Measurements from ENCODE around the gene CCSER2. TPM values are rescaled to one million over a fixed set of nuclear protein-coding genes. Genes with fewer than 3 reads are reported as not detected.
"Not testable (repeated sequence)": the region's sequence is repeated elsewhere in the genome, so short reads cannot be mapped to it uniquely, and the experiment has no call there.

Gene CCSER2
- total RNA-seq, 1 donor from 2014 or later: 90.1 TPM

DNA sequence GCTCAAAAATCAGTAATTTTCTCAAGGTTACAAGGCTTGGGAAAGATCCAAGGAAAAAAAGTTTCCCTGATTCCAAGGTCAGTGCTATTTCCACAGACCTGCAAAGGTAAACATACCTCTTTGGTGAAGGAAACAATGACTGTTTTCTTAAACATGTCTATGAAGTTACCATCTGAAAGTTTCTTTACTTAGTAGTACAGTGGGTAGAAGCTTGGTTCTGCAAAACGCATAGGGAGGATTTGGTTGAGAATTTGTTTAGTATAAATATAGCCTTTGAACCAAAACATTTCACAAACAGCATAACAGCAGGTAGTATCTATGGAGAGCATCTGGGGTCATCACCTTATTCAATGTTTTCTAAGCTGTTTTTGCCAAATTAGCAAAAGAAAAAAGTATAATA lies 169.6 kb downstream of the CCSER2 start:
- FAIRE-seq (no peak), DNase-seq (ENCODE audit: low spot score in 2 of 2) (no peak)

DNA sequence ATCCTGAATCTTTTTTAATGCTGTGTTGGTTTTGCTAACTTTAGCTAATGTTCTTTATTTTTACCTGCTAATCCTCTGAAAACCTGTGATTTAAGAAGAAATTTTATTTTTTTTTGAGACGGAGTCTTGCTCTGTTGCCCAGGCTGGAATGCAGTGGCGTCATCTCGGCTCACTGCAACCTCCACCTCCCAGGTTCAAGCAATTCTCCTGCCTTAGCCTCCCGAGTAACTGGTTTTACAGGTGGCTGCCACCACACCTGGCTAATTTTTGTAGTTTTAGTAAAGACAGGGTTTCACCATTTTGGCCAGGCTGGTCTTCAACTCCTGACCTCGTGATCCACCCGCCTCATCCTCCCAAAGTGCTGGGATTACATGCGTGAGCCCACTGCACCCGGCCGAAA lies 170.7 kb downstream of the CCSER2 start:
- FAIRE-seq; DNase-seq (ENCODE audit: low spot score in 2 of 2): not testable (repeated sequence)

DNA sequence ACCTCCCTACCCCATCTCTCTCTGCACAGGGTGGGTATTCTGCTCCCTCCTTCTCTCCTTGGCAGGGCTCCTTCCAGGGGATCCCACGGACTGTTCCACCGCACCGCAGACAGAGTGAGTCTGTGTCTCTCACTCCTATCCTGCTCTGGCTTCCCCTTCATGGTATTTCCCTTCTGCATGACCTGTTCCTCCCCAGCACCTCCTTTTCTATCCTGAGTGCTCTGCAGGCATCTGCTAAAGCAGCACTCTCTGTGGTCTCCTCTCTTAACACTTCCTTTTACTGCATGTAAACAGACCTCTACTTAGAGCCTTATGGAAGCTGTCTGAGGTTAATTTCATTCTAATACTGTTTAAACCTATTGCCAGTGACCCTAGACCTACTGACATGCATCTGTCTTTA lies 171.5 kb downstream of the CCSER2 start:
- DNase-seq (ENCODE audit: low spot score in 2 of 2): no peak
- FAIRE-seq: no peak

DNA sequence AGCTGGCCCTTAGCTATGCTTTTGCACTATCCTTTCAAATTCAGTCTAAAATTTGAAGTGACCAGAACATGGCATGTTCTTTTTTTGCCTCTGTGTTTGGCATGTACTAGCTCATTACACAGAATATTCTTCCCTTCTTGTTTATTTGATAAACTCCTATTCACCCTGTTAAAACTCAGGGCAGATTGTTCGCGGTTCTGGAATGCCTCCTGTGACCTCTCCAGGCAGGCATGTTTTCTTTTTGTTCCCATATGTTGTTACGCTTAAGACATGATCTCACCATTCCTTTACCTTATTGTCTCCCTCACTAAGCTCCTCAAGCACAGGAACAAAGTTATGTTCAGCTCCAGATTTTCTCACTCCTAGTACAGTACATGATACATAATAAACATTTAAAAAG lies 181.7 kb downstream of the CCSER2 start:
- FAIRE-seq (no peak), DNase-seq (ENCODE audit: low spot score in 2 of 2) (no peak)

DNA sequence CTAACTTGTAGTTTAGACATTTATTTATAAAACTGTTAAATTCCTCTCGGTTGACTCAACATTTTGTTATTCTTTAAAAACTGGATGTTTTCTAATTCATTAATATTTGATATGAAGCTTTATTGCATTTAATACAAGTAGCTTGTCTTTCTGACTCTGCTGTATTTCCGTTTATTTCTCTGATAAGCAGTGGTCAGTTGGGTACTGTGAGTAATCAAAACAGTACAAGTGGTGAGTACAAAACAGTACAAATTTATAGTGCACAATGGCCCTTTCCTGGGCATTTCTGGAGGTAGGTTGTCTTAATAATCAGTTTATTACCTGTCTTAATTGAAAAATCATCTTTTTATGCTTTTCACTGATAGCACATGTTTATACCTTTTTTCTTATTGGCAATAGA lies 182.7 kb downstream of the CCSER2 start:
- DNase-seq (ENCODE audit: low spot score in 2 of 2) (no peak), FAIRE-seq (no peak)

DNA sequence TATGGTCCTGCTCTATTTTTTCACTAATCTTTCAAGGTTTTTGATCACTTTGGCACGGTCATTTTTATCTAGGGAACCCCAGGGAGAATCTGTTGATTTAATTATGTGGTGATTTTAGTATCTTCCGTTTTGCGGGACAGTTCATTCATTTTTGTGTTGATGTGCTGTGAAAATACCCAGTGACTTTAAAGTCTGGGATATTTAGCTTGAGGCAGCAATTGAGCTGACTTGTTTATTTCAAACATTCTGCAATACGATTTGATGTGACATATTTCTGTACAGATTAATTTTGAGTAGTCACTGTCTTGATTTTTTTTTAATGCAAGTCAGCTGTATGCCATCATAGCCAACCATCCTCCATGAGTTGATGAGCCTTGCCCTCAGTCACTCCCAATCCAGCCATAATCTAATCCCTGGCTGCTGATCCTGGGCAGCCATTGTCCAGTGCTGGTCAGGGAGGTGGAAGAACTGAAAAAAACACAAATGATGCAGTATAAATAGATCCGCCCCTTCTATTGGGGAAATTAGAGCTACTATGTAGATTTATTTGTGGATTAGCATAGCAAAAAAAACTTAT lies 183.4 kb downstream of the CCSER2 start:
- no peak for DNase-seq (ENCODE audit: low spot score in 2 of 2)
- no peak for FAIRE-seq

DNA sequence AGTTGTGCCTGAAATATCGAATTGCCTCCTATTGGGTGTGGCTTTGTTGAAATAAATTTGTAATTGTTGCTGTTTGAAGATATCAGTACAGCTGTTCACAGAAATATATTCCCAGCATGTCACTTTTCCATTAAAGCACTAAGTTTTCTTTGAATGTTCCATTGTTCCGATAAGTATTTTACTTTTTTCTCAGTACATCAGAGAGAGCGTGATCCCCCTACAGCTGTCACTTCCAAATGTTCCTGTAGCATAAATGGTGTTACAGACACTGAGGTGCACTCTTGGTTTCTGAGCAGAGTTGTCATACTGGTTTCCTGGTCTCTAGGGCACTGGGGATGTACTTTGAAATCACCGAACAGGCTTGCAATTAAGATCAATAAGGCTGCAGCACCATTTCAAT lies 189.2 kb downstream of the CCSER2 start:
- DNase-seq (ENCODE audit: low spot score in 2 of 2) (no peak), FAIRE-seq (no peak)

DNA sequence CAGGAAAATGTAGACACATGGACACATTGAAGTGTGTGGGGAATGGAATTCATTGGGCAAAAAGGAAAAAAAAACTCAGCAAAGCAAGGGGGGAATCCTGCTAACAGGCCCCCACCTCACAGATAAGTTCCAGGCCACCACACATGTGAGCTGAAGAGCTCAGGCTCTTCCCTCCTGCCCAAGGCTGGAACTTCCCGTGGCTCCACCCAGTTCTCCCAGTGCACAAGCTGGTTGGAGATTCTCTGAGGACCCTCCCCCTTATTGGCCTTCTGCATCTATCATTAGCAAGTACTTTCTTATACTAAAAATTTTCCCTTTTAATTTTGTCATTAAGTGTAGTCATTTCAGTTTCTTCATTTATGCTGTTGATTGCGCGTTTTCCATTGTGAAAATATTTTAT lies 190.8 kb downstream of the CCSER2 start:
- DNase-seq (ENCODE audit: low spot score in 2 of 2) (no peak), FAIRE-seq (no peak)

DNA sequence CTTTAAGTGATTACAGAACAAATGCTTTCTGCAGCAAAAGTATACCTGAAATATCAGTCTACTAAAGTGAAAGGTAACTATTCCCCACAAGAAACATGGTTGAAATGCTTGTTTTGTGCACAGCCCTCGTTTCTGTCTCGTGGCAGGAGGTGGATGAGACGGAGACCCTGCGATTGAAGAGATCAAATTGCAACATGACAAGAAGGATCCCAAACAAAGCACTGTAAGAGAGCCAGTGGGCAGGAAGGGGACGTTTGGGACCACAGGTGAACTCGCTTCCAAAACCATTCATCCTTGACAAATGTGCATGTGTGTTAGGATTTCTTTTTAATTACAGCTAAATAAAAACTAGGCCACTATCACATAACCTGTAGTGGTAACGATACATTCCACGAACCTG lies 192.6 kb downstream of the CCSER2 start:
- no peak for FAIRE-seq
- DNase-seq (ENCODE audit: low spot score in 2 of 2): no peak

DNA sequence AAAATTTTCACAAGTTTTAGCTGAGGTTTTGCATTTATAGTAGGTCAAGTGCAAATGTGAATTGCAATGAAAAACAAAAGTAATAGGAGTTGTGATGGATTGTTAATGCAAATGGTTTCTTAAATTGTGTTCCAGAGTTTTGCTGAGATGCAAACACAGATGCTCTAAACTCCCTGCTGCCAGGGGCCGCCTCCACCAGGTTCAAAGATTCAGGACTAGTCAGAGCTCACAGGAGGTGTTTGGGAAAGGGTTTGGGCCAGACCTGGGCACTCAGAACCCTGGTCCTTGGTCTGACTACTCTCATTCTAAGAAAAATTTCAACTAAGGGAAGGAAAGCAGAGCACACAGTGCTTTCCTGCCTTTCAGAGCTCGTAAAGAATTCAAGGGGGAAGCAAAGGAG lies 193.1 kb downstream of the CCSER2 start:
- no peak for DNase-seq (ENCODE audit: low spot score in 2 of 2)
- no peak for FAIRE-seq

DNA sequence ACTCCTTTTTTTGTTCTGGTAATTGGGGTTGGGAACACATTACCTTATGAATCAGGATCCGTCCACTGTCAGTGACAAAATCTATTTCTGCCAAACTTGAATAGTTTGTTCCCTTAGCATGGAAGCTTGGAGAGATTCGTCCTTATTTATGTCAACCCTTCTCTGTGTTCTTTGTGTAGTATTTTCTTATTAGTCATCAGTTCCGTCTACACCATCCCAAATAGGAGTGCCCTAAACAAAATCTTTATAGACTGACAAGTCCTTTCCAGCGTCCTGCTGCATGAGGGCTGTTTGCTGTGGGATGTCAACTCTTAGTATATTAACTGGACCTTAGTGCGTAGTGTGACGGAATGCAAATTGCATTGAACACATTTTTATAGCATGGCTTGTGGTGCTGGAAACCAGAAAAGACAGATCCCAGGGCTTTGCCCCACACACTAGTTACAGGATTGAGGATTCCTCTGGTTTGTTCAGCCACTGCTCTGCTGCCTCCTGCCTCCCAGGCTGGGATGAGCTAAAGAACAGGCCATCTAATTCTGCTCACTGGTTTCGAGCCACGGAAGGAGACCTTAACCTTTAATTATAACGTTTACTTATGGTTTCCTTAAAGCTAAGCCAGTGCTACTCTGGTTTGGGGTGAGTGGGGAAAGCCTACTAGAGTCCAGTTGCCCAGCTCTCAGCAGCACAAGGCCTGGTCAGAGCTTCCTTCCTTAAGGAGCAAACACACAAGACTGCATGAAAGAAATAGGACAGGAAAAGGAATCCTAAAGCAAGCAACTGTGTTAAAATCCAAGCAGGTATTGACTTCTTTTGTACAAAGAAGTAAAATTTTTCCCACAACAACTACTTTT lies 194.4 kb downstream of the CCSER2 start:
- no peak for FAIRE-seq
- no peak for DNase-seq (ENCODE audit: low spot score in 2 of 2)

DNA sequence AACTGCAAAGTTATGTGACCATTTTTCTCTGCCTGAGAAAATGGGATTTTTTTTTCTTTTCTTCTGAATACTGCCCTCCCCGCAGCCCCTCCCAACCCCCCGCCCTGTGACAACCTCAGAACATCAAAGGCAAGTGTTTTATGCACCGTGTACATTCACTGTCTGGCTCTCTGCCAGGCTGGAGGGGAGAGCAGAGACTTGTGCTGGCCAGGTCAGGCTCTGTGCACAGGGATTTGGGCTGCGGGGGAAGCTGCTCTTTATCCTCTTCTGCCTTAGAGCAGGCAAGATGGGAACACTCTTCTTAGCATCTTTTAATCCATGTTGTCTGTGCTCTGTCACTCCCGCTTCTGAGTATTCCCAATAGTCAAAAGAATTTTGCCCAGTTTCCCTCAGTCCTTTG lies 195.1 kb downstream of the CCSER2 start:
- FAIRE-seq (no peak), DNase-seq (ENCODE audit: low spot score in 2 of 2) (no peak)

DNA sequence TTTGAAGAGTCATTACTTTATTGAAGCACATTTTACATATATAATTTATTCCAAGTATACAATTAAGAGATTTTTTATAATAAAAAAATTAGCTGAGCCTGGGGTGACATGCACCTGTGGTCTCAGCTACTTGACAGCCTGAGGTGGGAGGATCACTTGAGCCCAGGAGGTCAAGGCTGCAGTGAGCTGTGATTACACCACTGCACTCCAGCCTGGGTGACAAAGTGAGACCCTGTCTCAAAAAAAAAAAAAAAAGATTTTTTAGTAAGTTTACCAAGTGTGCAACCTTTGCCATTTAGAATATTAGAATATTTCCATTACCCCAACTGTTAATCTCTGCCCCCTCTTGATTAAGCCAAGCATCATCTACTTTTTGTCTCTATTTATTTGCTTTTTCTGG lies 196.0 kb downstream of the CCSER2 start:
- no peak for FAIRE-seq
- no peak for DNase-seq (ENCODE audit: low spot score in 2 of 2)

DNA sequence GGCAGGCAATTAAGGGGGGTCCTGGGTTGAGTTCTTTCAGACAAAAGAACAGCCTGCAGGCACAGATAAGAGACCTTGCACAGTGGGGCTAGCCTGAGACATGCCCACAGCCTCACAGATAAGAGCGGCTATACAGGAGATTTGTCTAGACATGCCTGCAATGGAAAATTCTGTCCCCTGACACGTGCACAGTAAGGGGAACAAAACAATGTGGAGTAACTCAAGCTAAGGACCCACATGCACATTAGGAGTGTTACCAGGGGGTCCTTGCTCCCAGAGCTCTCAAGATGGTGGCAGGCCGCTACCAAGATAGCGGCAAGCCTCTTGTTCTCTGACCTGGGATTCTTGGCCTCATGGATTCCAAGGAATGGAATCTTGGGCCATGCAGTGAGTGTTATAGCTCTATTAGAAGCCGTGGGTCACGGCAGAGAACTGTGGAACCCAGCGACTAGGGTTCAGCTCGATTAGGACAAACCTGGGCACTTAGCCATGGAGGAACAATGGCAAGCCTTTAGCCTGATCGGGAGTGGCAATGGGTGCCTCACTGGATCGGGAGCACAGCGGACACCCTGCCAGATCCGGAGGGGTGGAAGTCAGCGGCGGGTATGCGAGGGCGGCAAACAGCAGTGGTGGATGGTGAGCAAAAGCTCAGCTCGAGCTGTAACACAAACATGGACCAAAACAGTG lies 196.9 kb downstream of the CCSER2 start:
- DNase-seq (ENCODE audit: low spot score in 2 of 2): no peak
- FAIRE-seq: no peak

DNA sequence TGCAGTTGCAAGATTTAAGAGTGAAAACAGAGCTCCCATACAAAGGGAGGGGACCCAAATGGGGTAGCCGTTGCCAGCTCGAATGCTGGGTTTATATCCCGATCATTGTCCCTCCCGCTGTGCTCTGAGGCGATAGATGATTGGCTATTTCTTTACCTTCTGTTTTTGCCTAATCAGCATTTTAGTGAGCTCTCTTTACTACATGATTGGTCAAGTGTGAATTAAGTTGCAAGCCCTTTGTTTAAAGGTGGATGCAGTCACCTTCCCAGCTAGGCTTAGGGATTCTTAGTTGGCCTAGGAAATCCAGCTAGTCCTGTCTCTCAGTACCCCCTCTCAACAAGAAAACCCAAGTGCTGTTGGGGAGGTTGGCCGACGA lies 197.4 kb downstream of the CCSER2 start:
- not testable (repeated sequence) for FAIRE-seq

DNA sequence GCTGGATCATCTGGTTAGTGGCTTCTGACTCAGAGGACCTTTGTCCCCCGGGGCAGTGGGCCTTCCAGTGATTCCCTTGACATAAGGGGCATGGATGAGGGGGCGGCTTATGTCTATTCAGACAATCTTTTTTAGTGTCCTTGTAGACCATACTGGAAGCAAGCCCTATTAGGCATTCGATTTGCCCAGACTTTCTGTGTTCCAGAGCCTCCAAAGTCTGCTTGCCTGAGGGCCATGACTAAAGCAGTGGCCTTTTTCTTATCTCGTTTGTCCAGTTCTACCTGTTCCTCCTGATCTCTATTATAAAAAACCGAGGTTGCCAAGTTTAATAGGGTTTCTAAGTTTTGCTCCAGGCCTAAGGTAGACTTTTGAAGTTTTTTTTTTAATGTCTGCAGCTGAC lies 199.0 kb downstream of the CCSER2 start:
- DNase-seq (ENCODE audit: low spot score in 2 of 2); FAIRE-seq: not testable (repeated sequence)

More for the DNA sequence above, 197.4 kb downstream of the CCSER2 start:
- DNase-seq (ENCODE audit: low spot score in 2 of 2): not testable (repeated sequence)

DNA sequence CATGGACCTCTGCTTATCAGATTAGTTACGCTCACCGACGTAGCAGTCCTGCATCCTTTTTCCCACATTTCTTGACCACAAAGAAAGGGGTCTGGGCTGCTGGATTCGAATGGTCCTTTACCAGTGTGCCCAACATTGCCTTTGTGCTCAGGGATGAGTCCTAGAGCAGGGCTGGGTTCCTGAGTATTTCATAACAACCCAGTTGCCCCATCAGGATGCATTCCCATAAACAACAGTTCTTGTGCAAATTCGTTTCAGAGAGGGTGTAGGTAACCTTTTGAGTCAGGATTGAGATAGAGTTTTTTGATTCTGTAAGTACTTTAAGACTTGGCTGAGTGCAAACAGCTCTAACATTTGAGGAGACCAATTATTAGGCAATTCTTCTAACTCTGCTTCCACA lies 200.1 kb downstream of the CCSER2 start:
- FAIRE-seq; DNase-seq (ENCODE audit: low spot score in 2 of 2): not testable (repeated sequence)

DNA sequence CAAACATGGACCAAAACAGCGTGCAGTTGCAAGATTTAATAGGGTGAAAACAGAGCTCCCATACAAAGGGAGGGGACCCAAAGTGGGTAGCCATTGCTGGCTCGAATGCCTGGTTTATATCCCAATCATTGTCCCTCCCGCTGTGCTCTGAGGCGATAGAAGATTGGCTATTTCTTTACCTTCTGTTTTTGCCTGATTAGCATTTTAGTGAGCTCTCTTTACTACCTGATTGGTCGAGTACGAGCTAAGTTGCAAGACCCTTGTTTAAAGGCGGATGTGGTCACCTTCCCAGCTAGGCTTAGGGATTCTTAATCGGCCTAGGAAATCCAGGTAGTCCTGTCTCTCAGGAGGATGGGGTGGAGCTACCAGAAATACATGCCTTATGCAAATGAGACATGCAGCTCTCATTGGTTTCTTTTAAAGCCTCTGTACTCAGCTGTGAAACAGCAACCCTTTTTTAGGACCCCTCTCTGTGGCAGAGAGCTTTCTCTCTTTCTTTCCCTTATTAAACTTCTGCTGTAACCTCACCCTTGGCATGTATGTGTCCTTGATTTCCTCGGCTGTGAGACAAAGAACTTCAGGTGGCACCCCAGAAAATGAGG lies 202.4 kb downstream of the CCSER2 start:
- no peak for FAIRE-seq
- no peak for DNase-seq (ENCODE audit: low spot score in 2 of 2)

DNA sequence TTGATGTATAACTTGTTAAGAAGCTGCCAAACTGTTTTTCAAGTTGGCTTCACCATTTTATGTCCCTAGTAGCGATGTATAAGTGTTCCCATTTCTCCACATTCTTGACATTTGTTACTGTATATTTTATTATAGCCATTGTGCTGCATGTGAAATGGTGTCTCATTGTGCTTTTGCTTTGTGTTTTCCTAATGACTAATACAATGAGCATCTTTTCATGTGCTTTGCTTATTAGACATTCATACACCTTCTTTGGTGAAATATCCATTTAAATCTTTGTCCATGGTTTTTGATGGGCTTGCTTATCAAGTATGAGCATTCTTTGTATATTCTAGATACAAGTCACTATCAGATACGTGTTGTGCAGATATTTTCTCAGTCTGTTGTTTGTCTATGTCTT lies 203.0 kb downstream of the CCSER2 start:
- no peak for FAIRE-seq

DNA sequence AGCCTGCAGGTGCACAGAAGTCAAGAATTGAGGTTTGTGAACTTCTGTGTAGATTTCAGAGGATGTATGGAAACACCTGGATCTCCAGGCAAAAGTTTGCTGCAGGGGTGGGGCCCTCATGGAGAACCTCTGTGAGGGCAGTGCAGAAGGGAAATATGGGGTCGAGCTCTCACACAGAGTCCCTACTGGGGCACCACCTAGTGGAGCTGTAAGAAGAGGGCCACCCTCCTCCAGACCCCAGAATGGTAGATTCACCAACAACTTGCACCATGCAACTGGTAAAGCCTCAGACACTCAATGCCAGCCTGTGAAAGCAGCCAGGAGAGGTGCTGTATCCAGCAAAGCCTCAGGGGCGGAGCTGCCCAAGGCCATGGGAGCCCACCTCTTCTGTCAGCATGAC lies 205.8 kb downstream of the CCSER2 start:
- no peak for DNase-seq (ENCODE audit: low spot score in 2 of 2)
- FAIRE-seq: no peak

More for the DNA sequence above, 203.0 kb downstream of the CCSER2 start:
- no peak for DNase-seq (ENCODE audit: low spot score in 2 of 2)

DNA sequence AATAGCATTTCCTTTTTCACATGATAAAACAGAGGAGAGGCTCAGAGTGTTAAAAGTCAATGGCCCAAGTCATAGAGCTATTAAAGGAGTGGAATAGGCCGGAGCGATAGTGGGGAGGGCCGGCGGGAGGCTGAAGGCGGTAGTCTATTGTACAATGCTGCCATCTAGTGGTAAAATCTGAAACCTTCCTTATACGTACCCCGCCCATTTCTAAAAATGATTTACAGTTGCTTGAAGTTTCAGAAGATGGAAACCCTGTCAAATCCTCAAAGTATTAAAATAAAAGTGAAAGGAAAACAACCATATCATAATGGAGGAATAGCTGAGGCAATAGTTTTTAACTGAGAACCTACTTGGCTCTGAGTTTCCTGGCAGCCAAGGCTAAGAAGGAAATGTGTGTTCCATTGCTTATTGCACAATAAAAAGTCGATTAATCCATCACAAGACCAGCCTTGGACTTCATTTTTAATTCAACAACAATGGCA lies 209.1 kb downstream of the CCSER2 start:
- FAIRE-seq: peak; percentile 50
- DNase-seq (ENCODE audit: low spot score in 2 of 2): peak; percentile 60 to 75

All from frontal cortex (tissue), 4 donors.